ENCODE results near the gene INPP5K.

DNA sequence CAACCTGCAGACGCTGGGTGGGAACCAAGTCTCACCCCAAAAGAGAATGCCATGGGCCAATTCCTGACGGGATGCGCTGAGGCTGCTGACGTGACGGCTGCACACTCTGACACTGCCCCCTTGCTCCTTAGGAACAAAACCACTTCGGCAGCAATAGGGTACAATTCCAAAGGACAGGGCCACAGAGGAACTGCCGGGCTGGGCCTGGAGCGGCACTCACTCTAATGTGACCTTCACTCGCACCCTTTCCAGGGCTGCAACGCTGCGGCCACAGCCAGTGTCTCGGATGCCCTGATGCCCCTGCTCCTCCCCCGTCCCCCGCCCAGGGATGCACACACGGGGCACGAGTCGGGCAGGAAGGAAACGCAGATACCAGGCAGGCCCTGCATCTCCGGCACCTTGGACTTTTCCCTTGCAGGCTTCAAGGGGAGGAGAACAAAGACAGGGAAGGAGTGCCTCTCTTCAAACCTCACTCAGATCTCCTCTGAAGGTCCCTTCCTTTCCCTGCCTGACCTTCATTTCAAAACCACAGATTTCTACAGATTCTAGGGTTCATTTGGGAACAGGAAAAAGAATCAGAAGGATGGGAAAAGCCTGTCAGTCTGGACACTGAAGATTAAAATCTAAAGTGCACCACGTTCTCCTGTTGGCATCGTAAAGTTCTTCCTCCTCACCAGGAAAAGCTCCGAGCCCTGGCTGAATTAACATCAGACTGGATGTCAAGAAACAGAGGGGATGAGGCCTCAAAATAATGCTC, 43.9 kb upstream of the INPP5K start:
- TF ChIP-seq ZNF565 (CRISPR knock-in tag; conservative IDR thresholded peaks at IDR 0.05; ENCODE audit: low read depth) (no peak), ARNTL (CRISPR knock-in tag; IDR thresholded peaks at IDR 0.05; ENCODE audit: borderline replicate concordance, low read depth) (no peak), CSRNP3 (CRISPR knock-in tag; IDR thresholded peaks at IDR 0.05) (no peak), ZFP3 (CRISPR knock-in tag; IDR thresholded peaks at IDR 0.05) (no peak), ZNF70 (CRISPR knock-in tag; IDR thresholded peaks at IDR 0.05) (no peak), ISL1 (CRISPR knock-in tag; IDR thresholded peaks at IDR 0.05) (no peak)
- TF ChIP-seq, protein P1, sequence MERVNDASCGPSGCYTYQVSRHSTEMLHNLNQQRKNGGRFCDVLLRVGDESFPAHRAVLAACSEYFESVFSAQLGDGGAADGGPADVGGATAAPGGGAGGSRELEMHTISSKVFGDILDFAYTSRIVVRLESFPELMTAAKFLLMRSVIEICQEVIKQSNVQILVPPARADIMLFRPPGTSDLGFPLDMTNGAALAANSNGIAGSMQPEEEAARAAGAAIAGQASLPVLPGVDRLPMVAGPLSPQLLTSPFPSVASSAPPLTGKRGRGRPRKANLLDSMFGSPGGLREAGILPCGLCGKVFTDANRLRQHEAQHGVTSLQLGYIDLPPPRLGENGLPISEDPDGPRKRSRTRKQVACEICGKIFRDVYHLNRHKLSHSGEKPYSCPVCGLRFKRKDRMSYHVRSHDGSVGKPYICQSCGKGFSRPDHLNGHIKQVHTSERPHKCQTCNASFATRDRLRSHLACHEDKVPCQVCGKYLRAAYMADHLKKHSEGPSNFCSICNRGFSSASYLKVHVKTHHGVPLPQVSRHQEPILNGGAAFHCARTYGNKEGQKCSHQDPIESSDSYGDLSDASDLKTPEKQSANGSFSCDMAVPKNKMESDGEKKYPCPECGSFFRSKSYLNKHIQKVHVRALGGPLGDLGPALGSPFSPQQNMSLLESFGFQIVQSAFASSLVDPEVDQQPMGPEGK (CRISPR knock-in tag; IDR thresholded peaks at IDR 0.05; ENCODE audit: borderline replicate concordance): no peak
